IMR-90 (cell line): ENCODE measurements around the gene LCE1F. TPM values are rescaled to one million over a fixed set of nuclear protein-coding genes. Genes with fewer than 3 reads are reported as not detected.

Source experiments
- ATAC-seq: fragments of 200-7000 bp; cut with Tn5 transposase; 2 replicates; pipeline ENCODE4 v1.9.1; 2020; ENCODE audit warnings: low read depth, mild to moderate bottlenecking, moderate library complexity
- BruUV-seq: library from RNA; stranded (reverse); fragments of 400-500 nt; replicated peaks from 2 replicates; lab custom pipeline; 2021; lab: Mats Ljungman, UMichigan
- CTCF ChIA-PET: fragments of 300-600 bp; formaldehyde crosslinking; extraction: SDS; loops from one replicate; lab custom pipeline; 2021; ENCODE audit warnings: antibody characterized with exemption; lab: Yijun Ruan, JAX
- POLR2A ChIA-PET: fragments of 300-600 bp; sonication (Branson Sonifier 250); formaldehyde crosslinking; loops from one replicate; lab custom pipeline; 2022; ENCODE audit warnings: antibody characterized with exemption; ENCODE audit not compliant: unreplicated experiment; lab: Charles Lee
- DNase-seq: peaks from one replicate; pipeline ENCODE4 v3.0.0; 2013
- H2AFZ ChIP-seq: replicated peaks from 2 replicates; pipeline ENCODE3; 2013; ENCODE audit warnings: low read length, mild to moderate bottlenecking; ENCODE audit not compliant: poor library complexity
- H2AK5ac ChIP-seq: 2 replicates; pipeline ENCODE4 v1.6.1; 2013; ENCODE audit warnings: low read depth, low read length, inconsistent platforms
- H2AK9ac ChIP-seq: replicated peaks from 2 replicates; pipeline ENCODE3; 2013; ENCODE audit warnings: mild to moderate bottlenecking, low read depth, low read length, moderate library complexity; ENCODE audit not compliant: poor library complexity
- H2BK120ac ChIP-seq: 2 replicates; pipeline ENCODE4 v1.6.1; 2013; ENCODE audit warnings: low read depth, low read length, inconsistent platforms
- H2BK15ac ChIP-seq: 3 replicates; pipeline ENCODE4 v1.6.1; 2013; ENCODE audit warnings: low read depth, low read length, inconsistent platforms
- H2BK20ac ChIP-seq: 2 replicates; pipeline ENCODE4 v1.6.1; 2013; ENCODE audit warnings: low read depth, mild to moderate bottlenecking, inconsistent platforms, low read length, moderate library complexity
- H2BK5ac ChIP-seq: 2 replicates; pipeline ENCODE4 v1.6.1; 2013; ENCODE audit warnings: mild to moderate bottlenecking, low read depth, low read length, inconsistent platforms; ENCODE audit not compliant: poor library complexity, severe bottlenecking
- H3K14ac ChIP-seq: replicated peaks from 2 replicates; pipeline ENCODE4 v1.6.1; 2013; ENCODE audit warnings: low read depth, low read length, inconsistent platforms
- H3K18ac ChIP-seq: 2 replicates; pipeline ENCODE4 v1.6.1; 2013; ENCODE audit warnings: low read depth, low read length, control low read depth
- H3K23ac ChIP-seq: 2 replicates; pipeline ENCODE4 v1.6.1; 2013; ENCODE audit warnings: low read depth, low read length, inconsistent platforms
- H3K27ac ChIP-seq: 2 replicates; pipeline ENCODE4 v1.5.1; 2013; ENCODE audit warnings: mild to moderate bottlenecking, control low read depth, low read length; ENCODE audit not compliant: insufficient read depth
- H3K27me3 ChIP-seq: 2 replicates; pipeline ENCODE4 v1.6.1; 2013; ENCODE audit warnings: low read length; ENCODE audit not compliant: control insufficient read depth, insufficient read depth
- H3K36me3 ChIP-seq: 2 replicates; pipeline ENCODE4 v1.6.1; 2013; ENCODE audit warnings: low read length, mixed read lengths; ENCODE audit not compliant: control insufficient read depth, insufficient read depth
- H3K4ac ChIP-seq: 2 replicates; pipeline ENCODE4 v1.6.1; 2013; ENCODE audit warnings: low read depth, low read length, inconsistent platforms
- H3K4me1 ChIP-seq: 2 replicates; pipeline ENCODE4 v1.6.1; 2013; ENCODE audit warnings: low read length, mixed read lengths; ENCODE audit not compliant: control insufficient read depth, insufficient read depth
- H3K4me2 ChIP-seq: 2 replicates; pipeline ENCODE4 v1.6.1; 2013; ENCODE audit warnings: low read depth, mild to moderate bottlenecking, control low read depth, low read length, moderate library complexity
- H3K4me3 ChIP-seq: 2 replicates; pipeline ENCODE4 v1.5.1; 2013; ENCODE audit warnings: low read depth, mild to moderate bottlenecking, control low read depth, low read length, moderate library complexity; ENCODE audit not compliant: insufficient read depth
- H3K56ac ChIP-seq: 2 replicates; pipeline ENCODE4 v1.6.1; 2013; ENCODE audit warnings: low read length, inconsistent platforms; ENCODE audit not compliant: insufficient read depth; ENCODE audit errors: extremely low read depth
- H3K79me1 ChIP-seq, 2 experiments: 2 replicates each; pipeline ENCODE4 v1.6.1; 2013; ENCODE audit warnings: low read length in 2 of 2, inconsistent platforms in 1 of 2, low read depth in 1 of 2
- H3K9ac ChIP-seq: 2 replicates; pipeline ENCODE4 v1.6.1; 2013; ENCODE audit warnings: low read depth, low read length, control low read depth
- H3K9me1 ChIP-seq: 2 replicates; pipeline ENCODE4 v1.6.1; 2013; ENCODE audit warnings: low read length, inconsistent platforms; ENCODE audit not compliant: insufficient read depth
- H3K9me3 ChIP-seq: 2 replicates; pipeline ENCODE4 v1.6.1; 2013; ENCODE audit warnings: low read length; ENCODE audit not compliant: control insufficient read depth, insufficient read depth
- H4K20me1 ChIP-seq: 2 replicates; pipeline ENCODE4 v1.6.1; 2013; ENCODE audit warnings: low read length, inconsistent platforms; ENCODE audit not compliant: insufficient read depth
- H4K5ac ChIP-seq: 2 replicates; pipeline ENCODE4 v1.6.1; 2013; ENCODE audit warnings: mild to moderate bottlenecking, low read depth, low read length, control low read depth
- H4K8ac ChIP-seq, 2 experiments: 2 replicates each; pipeline ENCODE4 v1.6.1; 2013; ENCODE audit warnings: low read depth in 2 of 2, low read length in 2 of 2, control low read depth in 1 of 2, inconsistent platforms in 1 of 2
- H4K91ac ChIP-seq: 2 replicates; pipeline ENCODE4 v1.6.1; 2013; ENCODE audit warnings: low read depth, low read length, inconsistent platforms; ENCODE audit not compliant: insufficient read depth
- BHLHE40 ChIP-seq: fragments of 150-350 bp; IDR thresholded peaks from 2 replicates; pipeline ENCODE4 v1.6.1; 2016; ENCODE audit warnings: mild to moderate bottlenecking, low read depth, low read length
- CHD1 ChIP-seq: IDR thresholded peaks from 2 replicates; pipeline ENCODE4 v1.6.1; 2012; ENCODE audit warnings: low read depth, low read length, improper control_type of control experiment
- FOS ChIP-seq: fragments of 150-350 bp; IDR thresholded peaks from 2 replicates; pipeline ENCODE4 v1.6.1; 2016; ENCODE audit warnings: low read depth, low read length
- MAZ ChIP-seq: IDR thresholded peaks from 2 replicates; pipeline ENCODE4 v1.6.1; 2012; ENCODE audit warnings: low read depth, mild to moderate bottlenecking, low read length, improper control_type of control experiment, moderate library complexity, borderline replicate concordance
- POLR2A ChIP-seq: IDR thresholded peaks from 2 replicates; pipeline ENCODE4 v1.6.1; 2012; ENCODE audit warnings: mild to moderate bottlenecking, low read depth, low read length
- RAD21 ChIP-seq: IDR thresholded peaks from 2 replicates; pipeline ENCODE4 v1.6.1; 2012; ENCODE audit warnings: low read length, improper control_type of control experiment
- WGBS, 2 experiments: methylation state at CpG; one replicate each; pipeline versions ENCODE4 v1.1.5 to v1.1.7; 2013; ENCODE audit warnings: missing lambda C conversion rate in 2 of 2; ENCODE audit not compliant: insufficient read length in 1 of 2; ENCODE audit errors: extremely low coverage in 2 of 2; 5-methylcytosine and 5-hydroxymethylcytosine counted together
- dilution Hi-C: fragments of 300-500 bp; cut with HindIII; formaldehyde crosslinking; loops from one replicate; pipeline ENCODE4 v1.14.3; 2018; ENCODE audit warnings: low sequenced_read_pairs; ENCODE audit not compliant: unreplicated experiment
- in situ Hi-C: fragments of 300-500 bp; cut with MboI; formaldehyde crosslinking; loops from 3 replicates; pipeline ENCODE4 v1.14.3; 2019; ENCODE audit warnings: low sequenced_read_pairs, inconsistent platforms, mixed read lengths
- intact Hi-C: fragments of 100-400 bp; cut with micrococcal nuclease; formaldehyde crosslinking; loops from 2 replicates; pipeline ENCODE4 v1.10.0; 2022
- polyA plus RNA-seq, 3 experiments: library from polyadenylated mRNA; depleted of rRNA; stranded (reverse); fragments of >200 nt; gene quantifications; 2 replicates each; pipeline ENCODE4 v1.2.3, GENCODE V29; 2012; ENCODE audit warnings: low replicate concordance in 1 of 3
- total RNA-seq: library from RNA; depleted of rRNA; stranded (reverse); fragments of >200 nt; gene quantifications from 2 replicates; pipeline ENCODE4 v1.2.3, GENCODE V29; 2012
- TF ChIP-seq, protein P1 (sequence below): fragments of 150-350 bp; IDR thresholded peaks from 2 replicates; pipeline ENCODE4 v1.6.1; 2016; ENCODE audit warnings: low read depth, mild to moderate bottlenecking, low read length, moderate library complexity, borderline replicate concordance
- TF ChIP-seq, protein P2 (sequence below): fragments of 150-350 bp; IDR thresholded peaks from 2 replicates; pipeline ENCODE4 v1.6.1; 2017; ENCODE audit warnings: mild to moderate bottlenecking, antibody characterized with exemption, low read length, low read depth

The LCE1F gene
- total and polyA plus RNA-seq, 2 of the 4 experiments (the other 2 are of a cell fraction): not detected

DNA sequence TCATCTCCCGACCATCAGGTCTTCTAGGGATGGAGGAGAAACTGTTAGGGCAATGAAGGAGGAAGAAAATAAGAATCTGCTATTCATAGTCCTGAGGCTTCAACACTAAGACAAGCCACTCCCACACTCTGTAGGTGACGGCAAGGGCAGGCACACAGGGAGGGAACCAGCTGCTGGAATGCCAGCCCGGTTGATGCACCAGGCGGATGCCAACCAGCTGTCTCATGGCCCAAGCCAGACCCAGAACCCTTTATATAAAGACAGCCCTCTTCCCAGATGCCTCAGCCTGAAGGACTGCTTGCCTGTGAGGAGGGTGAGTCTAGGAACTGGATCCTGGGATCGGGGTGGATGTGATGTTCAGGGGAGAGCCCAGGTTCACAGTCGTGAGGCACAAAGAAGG, 17.2 kb upstream of the LCE1F start, which contains the start of gene KPRP:
KPRP (plus strand) TSS at position 279 of the 400 bp plus-strand sequence. CDS start 1,564 bp downstream, outside the sequence.
- Histone ChIP-seq H3K14ac (no peak within 1 kb of the TSS), H3K27ac (no peak within 1 kb of the TSS), H3K4me3 (no peak within 1 kb of the TSS), H2AK5ac (no peak within 1 kb of the TSS), H2AFZ (no peak within 1 kb of the TSS), H4K5ac (no peak within 1 kb of the TSS), H3K9me3 (no peaks in the 10 kb centered on the region; the same call in 1 of the 2 replicates), H2BK20ac (no peak within 1 kb of the TSS), H3K27me3 (no peaks in the 10 kb centered on the region), H3K4me2 (no peak within 1 kb of the TSS), H2BK15ac (no peak within 1 kb of the TSS), H3K79me1 (no peaks in the 10 kb centered on the region), H3K4me1 (no peaks in the 10 kb centered on the region), H2AK9ac (peak within 1 kb of the TSS; percentile 45), H4K20me1 (no peaks in the 10 kb centered on the region), H3K4ac (no peak within 1 kb of the TSS), H3K23ac (no peak within 1 kb of the TSS), H3K56ac (no peak within 1 kb of the TSS), H3K9me1 (no peaks in the 10 kb centered on the region), H2BK120ac (no peak within 1 kb of the TSS), H3K36me3 (no peaks in the 10 kb centered on the region), H4K8ac (no peak within 1 kb of the TSS), H4K91ac (no peak within 1 kb of the TSS), H2BK5ac (no peak within 1 kb of the TSS), H3K9ac (no peak within 1 kb of the TSS), H3K18ac (no peak within 1 kb of the TSS)
- no CpG with 5 or more reads among the region's 6 CpGs for WGBS, 2 experiments
- dilution Hi-C loops: no loop called here
- ATAC-seq (no peak), DNase-seq (no peak)
- in situ Hi-C loops: no loop called here
- BruUV-seq: no TSS peak
- POLR2A ChIA-PET: no interaction called here
- TF ChIP-seq RAD21 (no peak), FOS (no peak), POLR2A (no peak), MAZ (no peak), BHLHE40 (no peak), CHD1 (no peak)
- TF ChIP-seq, protein P1, sequence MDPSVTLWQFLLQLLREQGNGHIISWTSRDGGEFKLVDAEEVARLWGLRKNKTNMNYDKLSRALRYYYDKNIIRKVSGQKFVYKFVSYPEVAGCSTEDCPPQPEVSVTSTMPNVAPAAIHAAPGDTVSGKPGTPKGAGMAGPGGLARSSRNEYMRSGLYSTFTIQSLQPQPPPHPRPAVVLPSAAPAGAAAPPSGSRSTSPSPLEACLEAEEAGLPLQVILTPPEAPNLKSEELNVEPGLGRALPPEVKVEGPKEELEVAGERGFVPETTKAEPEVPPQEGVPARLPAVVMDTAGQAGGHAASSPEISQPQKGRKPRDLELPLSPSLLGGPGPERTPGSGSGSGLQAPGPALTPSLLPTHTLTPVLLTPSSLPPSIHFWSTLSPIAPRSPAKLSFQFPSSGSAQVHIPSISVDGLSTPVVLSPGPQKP: no peak
- TF ChIP-seq, protein P2, sequence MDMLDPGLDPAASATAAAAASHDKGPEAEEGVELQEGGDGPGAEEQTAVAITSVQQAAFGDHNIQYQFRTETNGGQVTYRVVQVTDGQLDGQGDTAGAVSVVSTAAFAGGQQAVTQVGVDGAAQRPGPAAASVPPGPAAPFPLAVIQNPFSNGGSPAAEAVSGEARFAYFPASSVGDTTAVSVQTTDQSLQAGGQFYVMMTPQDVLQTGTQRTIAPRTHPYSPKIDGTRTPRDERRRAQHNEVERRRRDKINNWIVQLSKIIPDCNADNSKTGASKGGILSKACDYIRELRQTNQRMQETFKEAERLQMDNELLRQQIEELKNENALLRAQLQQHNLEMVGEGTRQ: no peak
- CTCF ChIA-PET: no interaction called here
- intact Hi-C loops: no loop called here
